ENCODE results near the gene METTL22. TPM values are rescaled to one million over a fixed set of nuclear protein-coding genes. Genes with fewer than 3 reads are reported as not detected.

METTL22 gene
- polyA plus RNA-seq, 2 of the 4 experiments (the other 2 are of a cell fraction) = 21.0 to 40.9 TPM

DNA sequence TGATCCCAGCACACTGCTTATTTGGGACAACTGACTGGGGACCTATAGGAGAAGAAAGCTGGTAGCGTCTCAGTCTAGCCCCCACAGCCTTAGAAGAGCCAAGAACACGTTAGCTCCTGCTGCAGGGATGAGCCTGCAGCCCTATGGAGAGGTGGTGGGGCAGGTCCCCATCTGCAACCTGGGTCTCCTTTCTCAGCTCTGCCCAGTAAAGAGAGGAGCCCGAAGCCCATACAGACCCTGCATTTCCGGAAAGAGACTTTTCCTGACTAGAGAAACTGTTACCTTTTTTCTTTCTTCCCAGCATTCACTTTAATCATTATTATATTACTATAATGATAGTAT, 788 bp downstream of the METTL22 start:
- FAIRE-seq (no peak), ATAC-seq (peak; percentile 22 to 60; a peak in 4 of 6 replicates), DNase-seq (ENCODE audit: low read depth in 1 of 2, low spot score in 1 of 2) (no peak)
- 2% methylated on average over 4 of the region's 4 CpGs for WGBS (ENCODE audit: missing lambda C conversion rate)
- Histone ChIP-seq H3K27ac (peak overlapping the region; percentile 94 to 98), H3K9me3 (no peaks in the 10 kb centered on the region), H3K4me1 (peaks cover 15% of the 10 kb centered on the region), H3K4me3 (peak overlapping the region; percentile 100), H3K4me2 (peak overlapping the region; percentile 100)
- CTCF ChIA-PET = interaction anchor here (1.7 kb wide), 1 partner anchor 13 kb away, joined by 6 read pairs; no protein-coding TSS in a partner anchor
- POLR2A ChIA-PET = interaction anchor here (0.7 to 2.1 kb wide), 2 partner anchors 13 to 233 kb away, joined by 3 to 6 read pairs; no protein-coding TSS in a partner anchor
- no peak for TF ChIP-seq RFX5 (IDR thresholded peaks at IDR 0.05)
- no peak for TF ChIP-seq FOSB (CRISPR knock-in tag; IDR thresholded peaks at IDR 0.05)
- TF ChIP-seq TP53 (CRISPR knock-in tag; IDR thresholded peaks at IDR 0.05) = no peak
- TF ChIP-seq ESRRA (IDR thresholded peaks at IDR 0.05; ENCODE audit: borderline replicate concordance, low read length) = no peak
- TF ChIP-seq, protein P1, sequence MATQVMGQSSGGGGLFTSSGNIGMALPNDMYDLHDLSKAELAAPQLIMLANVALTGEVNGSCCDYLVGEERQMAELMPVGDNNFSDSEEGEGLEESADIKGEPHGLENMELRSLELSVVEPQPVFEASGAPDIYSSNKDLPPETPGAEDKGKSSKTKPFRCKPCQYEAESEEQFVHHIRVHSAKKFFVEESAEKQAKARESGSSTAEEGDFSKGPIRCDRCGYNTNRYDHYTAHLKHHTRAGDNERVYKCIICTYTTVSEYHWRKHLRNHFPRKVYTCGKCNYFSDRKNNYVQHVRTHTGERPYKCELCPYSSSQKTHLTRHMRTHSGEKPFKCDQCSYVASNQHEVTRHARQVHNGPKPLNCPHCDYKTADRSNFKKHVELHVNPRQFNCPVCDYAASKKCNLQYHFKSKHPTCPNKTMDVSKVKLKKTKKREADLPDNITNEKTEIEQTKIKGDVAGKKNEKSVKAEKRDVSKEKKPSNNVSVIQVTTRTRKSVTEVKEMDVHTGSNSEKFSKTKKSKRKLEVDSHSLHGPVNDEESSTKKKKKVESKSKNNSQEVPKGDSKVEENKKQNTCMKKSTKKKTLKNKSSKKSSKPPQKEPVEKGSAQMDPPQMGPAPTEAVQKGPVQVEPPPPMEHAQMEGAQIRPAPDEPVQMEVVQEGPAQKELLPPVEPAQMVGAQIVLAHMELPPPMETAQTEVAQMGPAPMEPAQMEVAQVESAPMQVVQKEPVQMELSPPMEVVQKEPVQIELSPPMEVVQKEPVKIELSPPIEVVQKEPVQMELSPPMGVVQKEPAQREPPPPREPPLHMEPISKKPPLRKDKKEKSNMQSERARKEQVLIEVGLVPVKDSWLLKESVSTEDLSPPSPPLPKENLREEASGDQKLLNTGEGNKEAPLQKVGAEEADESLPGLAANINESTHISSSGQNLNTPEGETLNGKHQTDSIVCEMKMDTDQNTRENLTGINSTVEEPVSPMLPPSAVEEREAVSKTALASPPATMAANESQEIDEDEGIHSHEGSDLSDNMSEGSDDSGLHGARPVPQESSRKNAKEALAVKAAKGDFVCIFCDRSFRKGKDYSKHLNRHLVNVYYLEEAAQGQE (IDR thresholded peaks at IDR 0.05) = no peak
- no peak for TF ChIP-seq ZNF302 (CRISPR knock-in tag; IDR thresholded peaks at IDR 0.05)
- no peak for TF ChIP-seq MAZ (IDR thresholded peaks at IDR 0.05; ENCODE audit: borderline replicate concordance, low read depth, low read length)
- no peak for TF ChIP-seq CHD2 (IDR thresholded peaks at IDR 0.05; ENCODE audit: low read length, partially characterized antibody)
- TF ChIP-seq HOXB13 (CRISPR knock-in tag; IDR thresholded peaks at IDR 0.05; ENCODE audit: low read depth) = no peak
- TF ChIP-seq KDM1A (IDR thresholded peaks at IDR 0.05; ENCODE audit: low read depth) = no peak
- no peak for TF ChIP-seq GATA3 (IDR thresholded peaks at IDR 0.05; ENCODE audit: borderline replicate concordance)
- TF ChIP-seq, protein P2, sequence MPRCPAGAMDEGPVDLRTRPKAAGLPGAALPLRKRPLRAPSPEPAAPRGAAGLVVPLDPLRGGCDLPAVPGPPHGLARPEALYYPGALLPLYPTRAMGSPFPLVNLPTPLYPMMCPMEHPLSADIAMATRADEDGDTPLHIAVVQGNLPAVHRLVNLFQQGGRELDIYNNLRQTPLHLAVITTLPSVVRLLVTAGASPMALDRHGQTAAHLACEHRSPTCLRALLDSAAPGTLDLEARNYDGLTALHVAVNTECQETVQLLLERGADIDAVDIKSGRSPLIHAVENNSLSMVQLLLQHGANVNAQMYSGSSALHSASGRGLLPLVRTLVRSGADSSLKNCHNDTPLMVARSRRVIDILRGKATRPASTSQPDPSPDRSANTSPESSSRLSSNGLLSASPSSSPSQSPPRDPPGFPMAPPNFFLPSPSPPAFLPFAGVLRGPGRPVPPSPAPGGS (IDR thresholded peaks at IDR 0.05) = no peak
- TF ChIP-seq, protein P3, sequence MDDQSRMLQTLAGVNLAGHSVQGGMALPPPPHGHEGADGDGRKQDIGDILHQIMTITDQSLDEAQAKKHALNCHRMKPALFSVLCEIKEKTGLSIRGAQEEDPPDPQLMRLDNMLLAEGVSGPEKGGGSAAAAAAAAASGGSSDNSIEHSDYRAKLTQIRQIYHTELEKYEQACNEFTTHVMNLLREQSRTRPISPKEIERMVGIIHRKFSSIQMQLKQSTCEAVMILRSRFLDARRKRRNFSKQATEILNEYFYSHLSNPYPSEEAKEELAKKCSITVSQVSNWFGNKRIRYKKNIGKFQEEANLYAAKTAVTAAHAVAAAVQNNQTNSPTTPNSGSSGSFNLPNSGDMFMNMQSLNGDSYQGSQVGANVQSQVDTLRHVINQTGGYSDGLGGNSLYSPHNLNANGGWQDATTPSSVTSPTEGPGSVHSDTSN (IDR thresholded peaks at IDR 0.05) = no peak
- TF ChIP-seq POLR2A (IDR thresholded peaks at IDR 0.05; ENCODE audit: low read length) = no peak
- TF ChIP-seq NPAS2 (CRISPR knock-in tag; IDR thresholded peaks at IDR 0.05; ENCODE audit: borderline replicate concordance) = no peak
- TF ChIP-seq CHD4 (IDR thresholded peaks at IDR 0.05; ENCODE audit: borderline replicate concordance) = no peak
- no peak for TF ChIP-seq RARB (CRISPR knock-in tag; IDR thresholded peaks at IDR 0.05)
- no peak for TF ChIP-seq TFCP2L1 (CRISPR knock-in tag; IDR thresholded peaks at IDR 0.05)

DNA sequence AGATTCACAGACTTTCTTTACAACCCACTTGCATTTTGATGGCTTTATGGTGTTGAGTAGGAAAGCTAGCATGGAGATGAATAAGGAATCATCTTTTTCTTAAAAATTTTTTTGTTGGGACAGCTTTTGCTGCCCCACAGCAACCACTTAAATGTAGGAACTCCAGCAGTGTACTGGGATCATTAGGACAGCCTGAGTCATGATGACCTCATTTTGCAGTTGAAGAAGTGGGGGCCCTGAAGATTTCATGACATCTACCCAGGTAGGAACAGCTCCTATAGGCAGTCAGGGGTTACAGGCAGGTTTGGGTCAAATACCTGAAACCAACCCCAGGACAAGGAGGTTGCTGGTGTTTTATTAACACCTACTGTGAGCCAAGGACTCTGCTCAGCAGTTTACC, 2.1 kb downstream of the METTL22 start:
- Histone ChIP-seq H3K4me1 (peaks cover 15% of the 10 kb centered on the region), H3K27ac (no peak overlapping the region), H3K4me3 (no peak overlapping the region), H3K9me3 (no peaks in the 10 kb centered on the region), H3K4me2 (peak overlapping the region; percentile 100)
- CTCF ChIA-PET = interaction anchor here (0.8 to 1.7 kb wide), 4 partner anchors 37 to 168 kb away, joined by 3 to 7 read pairs (median 4); no protein-coding TSS in a partner anchor
- FAIRE-seq = no peak
- TF ChIP-seq JUNB (IDR thresholded peaks at IDR 0.05) = no peak
- no peak for DNase-seq (ENCODE audit: low read depth in 1 of 2, low spot score in 1 of 2)
- ATAC-seq = no peak
- POLR2A ChIA-PET = no interaction called here

All from A549 (cell line).